ENCODE data around the gene INTS1.
A peak's percentile ranks its signal among the peaks of the same experiment; 100 is the strongest.
"Not testable (repeated sequence)": the region's sequence is repeated elsewhere in the genome, so short reads cannot be mapped to it uniquely, and the experiment has no call there.

Gene INTS1

GRCh38 chr7:1444925-1445322 lies 59.3 kb downstream of the INTS1 start:
- no peak for DNase-seq

- no peak for DNase-seq
Measured at GRCh38 chr7:1444214-1444924, 59.8 kb downstream of the INTS1 start.

GRCh38 chr7:1443587-1444200 lies 60.5 kb downstream of the INTS1 start:
- DNase-seq = not testable (repeated sequence)

GRCh38 chr7:1442355-1443124 lies 61.6 kb downstream of the INTS1 start:
- DNase-seq = no peak

GRCh38 chr7:1441615-1442354 lies 62.4 kb downstream of the INTS1 start:
- no peak for DNase-seq

- DNase-seq = no peak
Measured at GRCh38 chr7:1440620-1441019, 63.6 kb downstream of the INTS1 start.

- no peak for DNase-seq
Measured at GRCh38 chr7:1439373-1440363, 64.5 kb downstream of the INTS1 start.

- no peak for DNase-seq
Measured at GRCh38 chr7:1438821-1439220, 65.4 kb downstream of the INTS1 start.

- DNase-seq = no peak
Measured at GRCh38 chr7:1438208-1438607, 66.0 kb downstream of the INTS1 start.

GRCh38 chr7:1437155-1437880 lies 66.9 kb downstream of the INTS1 start:
- DNase-seq = no peak

- no peak for DNase-seq
Measured at GRCh38 chr7:1436608-1437007, 67.6 kb downstream of the INTS1 start.

GRCh38 chr7:1434891-1435670 lies 69.1 kb downstream of the INTS1 start:
- DNase-seq = no peak

- no peak for DNase-seq
Measured at GRCh38 chr7:1434165-1434718, 69.9 kb downstream of the INTS1 start.

- no peak for DNase-seq
Measured at GRCh38 chr7:1433128-1433920, 70.9 kb downstream of the INTS1 start.

GRCh38 chr7:1432411-1433082 lies 71.6 kb downstream of the INTS1 start:
- DNase-seq = peak; percentile 10

- no peak for DNase-seq
Measured at GRCh38 chr7:1431634-1432380, 72.4 kb downstream of the INTS1 start.

- no peak for DNase-seq
Measured at GRCh38 chr7:1431226-1431625, 73.0 kb downstream of the INTS1 start.
